ENCODE data around the gene SYT1.

SYT1 gene

GRCh38 chr12:79351251-79351650 lies 486.7 kb downstream of the SYT1 start:
- Mint-ChIP-seq H3K36me3 (no peaks in the 10 kb centered on the region), H3K27ac (no peak overlapping the region), H3K27me3 (peaks cover 9% of the 10 kb centered on the region), H3K4me3 (no peak overlapping the region), H3K9me3 (peaks cover 2% of the 10 kb centered on the region), H3K4me1 (peaks cover 6% of the 10 kb centered on the region)
- no peak for ATAC-seq

- no peak overlapping the region for H3K4me3 Mint-ChIP-seq
- no peak overlapping the region for H3K27ac Mint-ChIP-seq
- H3K27me3 Mint-ChIP-seq, result no peaks in the 10 kb centered on the region
- no peaks in the 10 kb centered on the region for H3K4me1 Mint-ChIP-seq
- no peaks in the 10 kb centered on the region for H3K9me3 Mint-ChIP-seq
- no peak for ATAC-seq
- H3K36me3 Mint-ChIP-seq, result no peaks in the 10 kb centered on the region
Observed at GRCh38 chr12:79356216-79356615, 491.6 kb downstream of the SYT1 start.

- Mint-ChIP-seq H3K9me3 (no peaks in the 10 kb centered on the region), H3K4me3 (no peak overlapping the region), H3K27ac (no peak overlapping the region), H3K4me1 (no peaks in the 10 kb centered on the region), H3K36me3 (no peaks in the 10 kb centered on the region), H3K27me3 (no peaks in the 10 kb centered on the region)
- ATAC-seq, result no peak
Observed at GRCh38 chr12:79357048-79357447, 492.5 kb downstream of the SYT1 start.

- Mint-ChIP-seq H3K36me3 (no peaks in the 10 kb centered on the region), H3K4me1 (no peaks in the 10 kb centered on the region), H3K4me3 (no peak overlapping the region), H3K9me3 (no peaks in the 10 kb centered on the region), H3K27me3 (no peaks in the 10 kb centered on the region), H3K27ac (no peak overlapping the region)
- ATAC-seq, result no peak
Observed at GRCh38 chr12:79358716-79359300, 494.2 kb downstream of the SYT1 start.

GRCh38 chr12:79360286-79360685 lies 495.7 kb downstream of the SYT1 start:
- Mint-ChIP-seq H3K36me3 (no peaks in the 10 kb centered on the region), H3K27ac (no peak overlapping the region), H3K4me3 (no peak overlapping the region), H3K9me3 (no peaks in the 10 kb centered on the region), H3K4me1 (no peaks in the 10 kb centered on the region), H3K27me3 (no peaks in the 10 kb centered on the region)
- no peak for ATAC-seq

- ATAC-seq, result no peak
- no peaks in the 10 kb centered on the region for H3K4me1 Mint-ChIP-seq
- no peak overlapping the region for H3K4me3 Mint-ChIP-seq
- H3K27me3 Mint-ChIP-seq, result no peaks in the 10 kb centered on the region
- H3K27ac Mint-ChIP-seq, result no peak overlapping the region
- H3K9me3 Mint-ChIP-seq, result no peaks in the 10 kb centered on the region
- no peaks in the 10 kb centered on the region for H3K36me3 Mint-ChIP-seq
Observed at GRCh38 chr12:79360936-79361335, 496.4 kb downstream of the SYT1 start.

GRCh38 chr12:79364197-79364596 lies 499.6 kb downstream of the SYT1 start:
- no peaks in the 10 kb centered on the region for H3K9me3 Mint-ChIP-seq
- H3K27me3 Mint-ChIP-seq, result no peaks in the 10 kb centered on the region
- no peak overlapping the region for H3K27ac Mint-ChIP-seq
- H3K4me3 Mint-ChIP-seq, result no peak overlapping the region
- ATAC-seq, result no peak
- no peaks in the 10 kb centered on the region for H3K4me1 Mint-ChIP-seq
- no peaks in the 10 kb centered on the region for H3K36me3 Mint-ChIP-seq

GRCh38 chr12:79366374-79366773 lies 501.8 kb downstream of the SYT1 start:
- H3K4me3 Mint-ChIP-seq, result no peak overlapping the region
- H3K9me3 Mint-ChIP-seq, result no peaks in the 10 kb centered on the region
- H3K27me3 Mint-ChIP-seq, result no peaks in the 10 kb centered on the region
- no peaks in the 10 kb centered on the region for H3K36me3 Mint-ChIP-seq
- no peak overlapping the region for H3K27ac Mint-ChIP-seq
- no peaks in the 10 kb centered on the region for H3K4me1 Mint-ChIP-seq
- ATAC-seq, result no peak

GRCh38 chr12:79367032-79367589 lies 502.5 kb downstream of the SYT1 start:
- Mint-ChIP-seq H3K27me3 (no peaks in the 10 kb centered on the region), H3K36me3 (no peaks in the 10 kb centered on the region), H3K4me1 (no peaks in the 10 kb centered on the region), H3K4me3 (no peak overlapping the region), H3K9me3 (no peaks in the 10 kb centered on the region), H3K27ac (no peak overlapping the region)
- no peak for ATAC-seq

GRCh38 chr12:79370021-79370420 lies 505.4 kb downstream of the SYT1 start:
- no peaks in the 10 kb centered on the region for H3K9me3 Mint-ChIP-seq
- no peaks in the 10 kb centered on the region for H3K4me1 Mint-ChIP-seq
- no peaks in the 10 kb centered on the region for H3K36me3 Mint-ChIP-seq
- H3K4me3 Mint-ChIP-seq, result no peak overlapping the region
- H3K27me3 Mint-ChIP-seq, result no peaks in the 10 kb centered on the region
- no peak overlapping the region for H3K27ac Mint-ChIP-seq
- ATAC-seq, result no peak

- no peaks in the 10 kb centered on the region for H3K4me1 Mint-ChIP-seq
- H3K27ac Mint-ChIP-seq, result no peak overlapping the region
- H3K27me3 Mint-ChIP-seq, result no peaks in the 10 kb centered on the region
- no peaks in the 10 kb centered on the region for H3K36me3 Mint-ChIP-seq
- no peak for ATAC-seq
- no peak overlapping the region for H3K4me3 Mint-ChIP-seq
- H3K9me3 Mint-ChIP-seq, result no peaks in the 10 kb centered on the region
Observed at GRCh38 chr12:79371226-79371625, 506.7 kb downstream of the SYT1 start.

- Mint-ChIP-seq H3K9me3 (no peaks in the 10 kb centered on the region), H3K27ac (no peak overlapping the region), H3K36me3 (no peaks in the 10 kb centered on the region), H3K4me1 (no peaks in the 10 kb centered on the region), H3K27me3 (no peaks in the 10 kb centered on the region), H3K4me3 (no peak overlapping the region)
- ATAC-seq, result peak; percentile 59
Observed at GRCh38 chr12:79373896-79374499, 509.4 kb downstream of the SYT1 start.

- Mint-ChIP-seq H3K27ac (no peak overlapping the region), H3K9me3 (no peaks in the 10 kb centered on the region), H3K36me3 (no peaks in the 10 kb centered on the region), H3K4me1 (no peaks in the 10 kb centered on the region), H3K27me3 (no peaks in the 10 kb centered on the region), H3K4me3 (no peak overlapping the region)
- ATAC-seq, result no peak
Observed at GRCh38 chr12:79374545-79374944, 510.0 kb downstream of the SYT1 start.

GRCh38 chr12:79375050-79375449 lies 510.5 kb downstream of the SYT1 start:
- Mint-ChIP-seq H3K4me3 (no peak overlapping the region), H3K4me1 (no peaks in the 10 kb centered on the region), H3K27me3 (no peaks in the 10 kb centered on the region), H3K36me3 (no peaks in the 10 kb centered on the region), H3K27ac (no peak overlapping the region), H3K9me3 (no peaks in the 10 kb centered on the region)
- no peak for ATAC-seq

- Mint-ChIP-seq H3K27ac (no peak overlapping the region), H3K36me3 (no peaks in the 10 kb centered on the region), H3K9me3 (no peaks in the 10 kb centered on the region), H3K4me3 (no peak overlapping the region), H3K27me3 (no peaks in the 10 kb centered on the region), H3K4me1 (no peaks in the 10 kb centered on the region)
- ATAC-seq, result no peak
Observed at GRCh38 chr12:79378496-79378895, 513.9 kb downstream of the SYT1 start.

GRCh38 chr12:79380402-79380801 lies 515.8 kb downstream of the SYT1 start:
- Mint-ChIP-seq H3K4me3 (no peak overlapping the region), H3K9me3 (no peaks in the 10 kb centered on the region), H3K4me1 (no peaks in the 10 kb centered on the region), H3K36me3 (no peaks in the 10 kb centered on the region), H3K27me3 (no peaks in the 10 kb centered on the region), H3K27ac (no peak overlapping the region)
- no peak for ATAC-seq

Measured in stimulated activated memory B cell treated with anti-CD40 and anti-IgM and Interleukin-4, amounts not matched to agents 10 μg/mL and 1 μg/mL and 100 μg/mL, for 72 hours (primary cell).